OCI-LY7 (cell line): ENCODE measurements around the gene CISTR. TPM values are rescaled to one million over a fixed set of nuclear protein-coding genes. Genes with fewer than 3 reads are reported as not detected.

ENCODE experiments used
- BruUV-seq: library from RNA; stranded (reverse); fragments of 400-500 nt; replicated peaks from 2 replicates; lab custom pipeline; 2021; lab: Mats Ljungman, UMichigan
- CTCF ChIA-PET: fragments of 300-600 bp; sonication (Branson Sonifier 250); formaldehyde crosslinking; loops from one replicate; lab custom pipeline; 2022; ENCODE audit warnings: antibody characterized with exemption; ENCODE audit not compliant: unreplicated experiment; lab: Charles Lee
- POLR2A ChIA-PET: fragments of 300-600 bp; sonication (Branson Sonifier 250); formaldehyde crosslinking; loops from one replicate; lab custom pipeline; 2022; ENCODE audit warnings: antibody characterized with exemption; lab: Charles Lee
- DNase-seq: peaks from one replicate; pipeline ENCODE4 v3.0.0-alpha.2; 2015; ENCODE audit warnings: low spot score
- H2AFZ ChIP-seq: fragments of 200-600 bp; sonication (generic), shearing (Covaris generic); 2 replicates; pipeline ENCODE4 v1.6.1; 2014; ENCODE audit warnings: mild to moderate bottlenecking, antibody characterized with exemption, low read length, moderate library complexity
- H3K27ac ChIP-seq: fragments of 200-600 bp; sonication (generic); 2 replicates; pipeline ENCODE4 v1.5.1; 2014; ENCODE audit warnings: mixed run types, low read depth, mild to moderate bottlenecking, moderate library complexity, low read length, inconsistent platforms; ENCODE audit not compliant: poor library complexity, severe bottlenecking
- H3K36me3 ChIP-seq: fragments of 200-600 bp; sonication (generic); 2 replicates; pipeline ENCODE4 v1.6.1; 2014; ENCODE audit warnings: mild to moderate bottlenecking, antibody characterized with exemption, low read length, moderate library complexity, mixed read lengths; ENCODE audit not compliant: insufficient read depth
- H3K4me1 ChIP-seq: fragments of 200-600 bp; sonication (generic); 2 replicates; pipeline ENCODE4 v1.5.1; 2014; ENCODE audit warnings: mild to moderate bottlenecking, low read length; ENCODE audit not compliant: insufficient read depth, poor library complexity, severe bottlenecking
- H3K4me2 ChIP-seq: fragments of 200-600 bp; sonication (generic); 2 replicates; pipeline ENCODE4 v1.6.1; 2014; ENCODE audit warnings: mild to moderate bottlenecking, low read length
- H3K4me3 ChIP-seq: fragments of 200-600 bp; sonication (generic); 2 replicates; pipeline ENCODE4 v1.5.1; 2014; ENCODE audit warnings: mild to moderate bottlenecking, low read depth, low read length; ENCODE audit not compliant: poor library complexity, severe bottlenecking
- H3K79me2 ChIP-seq: fragments of 200-600 bp; sonication (generic); 2 replicates; pipeline ENCODE4 v1.6.1; 2016; ENCODE audit warnings: low read depth, mild to moderate bottlenecking, low read length, moderate library complexity, mixed read lengths; ENCODE audit not compliant: insufficient read depth
- H3K9me2 ChIP-seq: fragments of 200-600 bp; sonication (generic); 2 replicates; pipeline ENCODE4 v1.6.1; 2016; ENCODE audit warnings: mild to moderate bottlenecking, low read length, mixed read lengths; ENCODE audit not compliant: insufficient read depth
- H3K9me3 ChIP-seq: fragments of 200-600 bp; sonication (generic); 2 replicates; pipeline ENCODE4 v1.6.1; 2014; ENCODE audit warnings: mild to moderate bottlenecking, mixed run types, low read length, mixed read lengths
- H4K20me1 ChIP-seq: fragments of 200-600 bp; sonication (generic); 2 replicates; pipeline ENCODE4 v1.6.1; 2014; ENCODE audit warnings: mild to moderate bottlenecking, antibody characterized with exemption, low read length, moderate library complexity, mixed read lengths; ENCODE audit not compliant: insufficient read depth
- CTCF ChIP-seq: fragments of 200-600 bp; sonication (generic); conservative IDR thresholded peaks from 2 replicates; pipeline ENCODE4 v1.5.1; 2014; ENCODE audit warnings: mild to moderate bottlenecking, antibody characterized with exemption, low read length, moderate library complexity, mixed read lengths
- EZH2phosphoT487 ChIP-seq: fragments of 200-600 bp; sonication (generic); IDR thresholded peaks from 2 replicates; pipeline ENCODE4 v1.6.1; 2018; ENCODE audit warnings: low read depth, borderline replicate concordance, mild to moderate bottlenecking, mixed run types, antibody characterized with exemption, low read length, moderate library complexity, mixed read lengths
- intact Hi-C: fragments of 100-400 bp; cut with micrococcal nuclease; formaldehyde crosslinking; loops from one replicate; pipeline ENCODE4 v1.10.0; 2022; ENCODE audit not compliant: unreplicated experiment
- total RNA-seq, 2 experiments: library from RNA; depleted of rRNA in 1 of 2; stranded (reverse); fragments of >200 nt in 1 of 2; shearing (Covaris generic) in 1 of 2; gene quantifications; 2 replicates each; pipeline ENCODE4 v1.2.3, GENCODE V29; 2014 to 2022

CISTR gene
- total RNA-seq, 2 experiments from 2014 or later, result 0.76 to 1.3 TPM

- POLR2A ChIA-PET, result interaction anchor here (0.9 kb wide), 1 partner anchor 460 kb away, joined by 3 read pairs; no protein-coding TSS in a partner anchor
- no TSS peak for BruUV-seq
These were observed 25.4 kb downstream of the CISTR start for GRCh38 chr12:53726341-53726740.

DNA sequence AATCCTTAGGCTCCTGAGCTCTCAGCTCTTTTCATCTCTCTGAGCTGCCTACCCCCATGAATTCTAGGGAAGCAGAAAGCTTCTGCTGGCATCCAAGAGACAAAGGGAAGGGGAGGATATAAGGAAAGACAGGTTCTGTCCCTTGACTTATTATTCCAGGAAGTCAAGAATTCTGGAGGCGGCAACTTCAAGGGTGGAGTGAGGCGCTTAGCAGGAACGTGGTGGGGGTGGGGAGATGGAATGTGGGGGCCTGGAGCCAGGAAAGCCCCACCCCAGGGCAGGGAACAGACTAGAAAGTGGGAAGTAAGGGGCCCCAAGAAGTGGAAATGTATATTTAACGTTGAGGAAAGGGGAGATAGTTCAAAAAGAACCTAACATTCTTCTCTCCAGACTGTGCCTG is 26.0 kb downstream of the CISTR start:
- DNase-seq, result no peak
- Histone ChIP-seq H3K4me2 (peak overlapping the region; percentile 78; the same call in 1 of the 2 replicates), H2AFZ (no peak overlapping the region), H3K9me2 (no peaks in the 10 kb centered on the region), H3K79me2 (no peaks in the 10 kb centered on the region), H3K36me3 (no peaks in the 10 kb centered on the region), H4K20me1 (no peaks in the 10 kb centered on the region), H3K4me1 (peaks cover 20% of the 10 kb centered on the region), H3K4me3 (no peak overlapping the region), H3K27ac (no peak overlapping the region), H3K9me3 (no peaks in the 10 kb centered on the region)
- ChIA-PET POLR2A (no interaction called here), CTCF (interaction anchor here (1.6 kb wide), 1 partner anchor 19 kb away, joined by 3 read pairs; no protein-coding TSS in a partner anchor)
- TF ChIP-seq CTCF (no peak), EZH2phosphoT487 (no peak)
- no TSS peak for BruUV-seq
- intact Hi-C loops, result no loop called here

More at GRCh38 chr12:53726341-53726740, 25.4 kb downstream of the CISTR start:
- peak overlapping the region; percentile 67 for H3K4me3 ChIP-seq
- CTCF ChIA-PET, result interaction anchor here (1.6 to 2.2 kb wide), 2 partner anchors 18 to 20 kb away, joined by 3 to 7 read pairs; no protein-coding TSS in a partner anchor
- H3K4me1 ChIP-seq, result peaks cover 20% of the 10 kb centered on the region
- H2AFZ ChIP-seq, result peak overlapping the region; percentile 17; the same call in 1 of the 2 replicates
- H3K4me2 ChIP-seq, result peak overlapping the region; percentile 78
- H4K20me1 ChIP-seq, result no peaks in the 10 kb centered on the region
- no peaks in the 10 kb centered on the region for H3K9me2 ChIP-seq
- no peaks in the 10 kb centered on the region for H3K9me3 ChIP-seq
- TF ChIP-seq CTCF, result no peak
- no peak for TF ChIP-seq EZH2phosphoT487
- H3K79me2 ChIP-seq, result no peaks in the 10 kb centered on the region
- intact Hi-C loops, result no loop called here
- peak; percentile 21 for DNase-seq
- H3K36me3 ChIP-seq, result no peaks in the 10 kb centered on the region
- H3K27ac ChIP-seq, result no peak overlapping the region

- Histone ChIP-seq H4K20me1 (no peaks in the 10 kb centered on the region), H3K79me2 (no peaks in the 10 kb centered on the region), H3K4me1 (peaks cover 11% of the 10 kb centered on the region), H3K4me3 (no peak overlapping the region), H3K27ac (no peak overlapping the region), H3K9me3 (no peaks in the 10 kb centered on the region), H3K36me3 (no peaks in the 10 kb centered on the region), H3K9me2 (no peaks in the 10 kb centered on the region), H3K4me2 (no peak overlapping the region), H2AFZ (no peak overlapping the region)
- POLR2A ChIA-PET, result interaction anchor here (0.5 to 0.8 kb wide), 2 partner anchors 9 to 12 kb away, joined by 3 read pairs; no protein-coding TSS in a partner anchor
- TF ChIP-seq CTCF, result no peak
- no peak for TF ChIP-seq EZH2phosphoT487
- DNase-seq, result no peak
- CTCF ChIA-PET, result no interaction called here
- intact Hi-C loops, result no loop called here
- no TSS peak for BruUV-seq
These were observed 29.2 kb downstream of the CISTR start for GRCh38 chr12:53722450-53723041.
